CD4-positive, alpha-beta T cell (primary cell): Measurements from ENCODE around the gene GGA2. TPM values are rescaled to one million over a fixed set of nuclear protein-coding genes. Genes with fewer than 3 reads are reported as not detected.

Experiments used
- ATAC-seq: fragments of 200-7000 bp; cut with Tn5 transposase; one replicate; pipeline ENCODE4 v1.10.0; 2022; ENCODE audit warnings: mild to moderate bottlenecking; ENCODE audit not compliant: poor library complexity
- CTCF ChIA-PET: fragments of 350-600 bp; sonication (Branson Sonifier 250); formaldehyde crosslinking; loops from one replicate; lab custom pipeline; 2021; ENCODE audit warnings: antibody characterized with exemption, inconsistent platforms; lab: Charles Lee
- POLR2A ChIA-PET: fragments of 350-600 bp; sonication (Branson Sonifier 250); formaldehyde crosslinking; loops from one replicate; lab custom pipeline; 2021; ENCODE audit warnings: antibody characterized with exemption, inconsistent platforms; lab: Charles Lee
- DNase-seq, 14 experiments: peaks; one replicate each; pipeline ENCODE4 v3.0.0-alpha.2; 2013 to 2020; ENCODE audit warnings: mixed read lengths in 2 of 14
- H3K27ac ChIP-seq, 2 donors: one replicate each; pipeline versions ENCODE4 v1.5.1 to v1.7.0; 2013; ENCODE audit warnings: low read length in 2 of 2, low read depth in 1 of 2, mild to moderate bottlenecking in 1 of 2
- H3K27me3 ChIP-seq, 2 experiments: 1 replicate in 1 of 2; 2 replicates in 1 of 2; pipeline versions ENCODE4 v1.6.1 to v1.7.0; 2013; ENCODE audit warnings: low read length in 2 of 2, control low read depth in 1 of 2, mild to moderate bottlenecking in 1 of 2, moderate library complexity in 1 of 2; ENCODE audit not compliant: insufficient read depth in 2 of 2, control insufficient read depth in 1 of 2
- H3K36me3 ChIP-seq: one replicate; pipeline ENCODE4 v1.6.1; 2013; ENCODE audit warnings: low read length, control low read depth; ENCODE audit not compliant: insufficient read depth
- H3K4me1 ChIP-seq: one replicate; pipeline ENCODE4 v1.6.1; 2013; ENCODE audit warnings: low read length, control low read depth; ENCODE audit not compliant: insufficient read depth
- H3K4me3 ChIP-seq: one replicate; pipeline ENCODE4 v1.5.1; 2013; ENCODE audit warnings: mild to moderate bottlenecking, low read length, moderate library complexity
- H3K9me3 ChIP-seq, 2 experiments: 1 replicate in 1 of 2; 2 replicates in 1 of 2; pipeline versions ENCODE4 v1.6.1 to v1.7.0; 2013; ENCODE audit warnings: low read length in 2 of 2, mild to moderate bottlenecking in 2 of 2, control low read depth in 1 of 2, moderate library complexity in 1 of 2; ENCODE audit not compliant: control insufficient read depth in 1 of 2, insufficient read depth in 1 of 2
- H3K27ac Mint-ChIP-seq: one replicate; pipeline ENCODE4 v1.8.0; 2020; ENCODE audit warnings: mixed read lengths
- H3K27me3 Mint-ChIP-seq: one replicate; pipeline ENCODE4 v1.8.0; 2021; ENCODE audit warnings: mixed read lengths
- H3K36me3 Mint-ChIP-seq: one replicate; pipeline ENCODE4 v1.8.0; 2021; ENCODE audit warnings: low read depth, mixed read lengths
- H3K4me1 Mint-ChIP-seq: one replicate; pipeline ENCODE4 v1.8.0; 2021; ENCODE audit warnings: low read depth, mixed read lengths
- H3K4me3 Mint-ChIP-seq: one replicate; pipeline ENCODE4 v1.8.0; 2020; ENCODE audit warnings: mild to moderate bottlenecking, mixed read lengths
- H3K9me3 Mint-ChIP-seq: one replicate; pipeline ENCODE4 v1.8.0; 2020; ENCODE audit warnings: mixed read lengths
- CTCF ChIP-seq: fragments of 200-600 bp; IDR thresholded peaks from one replicate; pipeline ENCODE4 v1.8.0; 2022; ENCODE audit warnings: antibody characterized with exemption, mild to moderate bottlenecking
- intact Hi-C, 2 experiments: fragments of 100-400 bp; cut with DNase I in 1 of 2; cut with micrococcal nuclease in 1 of 2; formaldehyde crosslinking; loops; one replicate each; pipeline versions ENCODE4 v1.15.1 to v1.9.0; 2023 to 2025; cut with DNase I, micrococcal nuclease
- total RNA-seq, 174 experiments: library from RNA in 2 of 174; stranded (reverse) in 2 of 174; gene quantifications; one replicate each; pipeline ENCODE4 v1.2.3 and lab custom pipeline; 2021 to 2026

Gene GGA2
- total RNA-seq, 2 experiments from 2014 or later, result 96.5 to 96.9 TPM

- TF ChIP-seq CTCF, result no peak
- no peaks in the 10 kb centered on the region for H3K27me3 ChIP-seq
Measured at GRCh38 chr16:23428351-23428750, 81.9 kb downstream of the GGA2 start.

GRCh38 chr16:23424292-23424958 lies 85.9 kb downstream of the GGA2 start:
- TF ChIP-seq CTCF, result no peak
- no peak for ATAC-seq

More at GRCh38 chr16:23428351-23428750, 81.9 kb downstream of the GGA2 start:
- Mint-ChIP-seq H3K36me3 (peaks cover 53% of the 10 kb centered on the region), H3K9me3 (no peaks in the 10 kb centered on the region), H3K4me1 (no peaks in the 10 kb centered on the region), H3K27me3 (no peaks in the 10 kb centered on the region), H3K27ac (no peak overlapping the region), H3K4me3 (no peak overlapping the region)
- POLR2A ChIA-PET, result no interaction called here
- H3K36me3 ChIP-seq, result peaks cover 53% of the 10 kb centered on the region
- CTCF ChIA-PET, result no interaction called here
- H3K9me3 ChIP-seq, result no peaks in the 10 kb centered on the region
- no peaks in the 10 kb centered on the region for H3K4me1 ChIP-seq
- DNase-seq, result no peak
- intact Hi-C loops, result no loop called here
- no peak overlapping the region for H3K4me3 ChIP-seq
- ATAC-seq, result no peak
- no peak overlapping the region for H3K27ac ChIP-seq

GRCh38 chr16:23423496-23424049 lies 86.7 kb downstream of the GGA2 start:
- peaks cover 49% of the 10 kb centered on the region for H3K36me3 Mint-ChIP-seq

More at GRCh38 chr16:23424292-23424958, 85.9 kb downstream of the GGA2 start:
- intact Hi-C loops, result no loop called here
- H3K27ac Mint-ChIP-seq, result no peak overlapping the region
- POLR2A ChIA-PET, result no interaction called here
- no peaks in the 10 kb centered on the region for H3K9me3 Mint-ChIP-seq
- no peaks in the 10 kb centered on the region for H3K27me3 ChIP-seq
- CTCF ChIA-PET, result no interaction called here
- H3K36me3 Mint-ChIP-seq, result peaks cover 51% of the 10 kb centered on the region
- H3K4me1 ChIP-seq, result no peaks in the 10 kb centered on the region
- no peak overlapping the region for H3K27ac ChIP-seq
- H3K36me3 ChIP-seq, result peaks cover 30% of the 10 kb centered on the region
- no peak for DNase-seq
- H3K27me3 Mint-ChIP-seq, result no peaks in the 10 kb centered on the region
- no peak overlapping the region for H3K4me3 ChIP-seq
- H3K9me3 ChIP-seq, result no peaks in the 10 kb centered on the region
- H3K4me3 Mint-ChIP-seq, result no peak overlapping the region
- H3K4me1 Mint-ChIP-seq, result no peaks in the 10 kb centered on the region

More at GRCh38 chr16:23423496-23424049, 86.7 kb downstream of the GGA2 start:
- H3K9me3 ChIP-seq, result no peaks in the 10 kb centered on the region
- H3K9me3 Mint-ChIP-seq, result no peaks in the 10 kb centered on the region
- TF ChIP-seq CTCF, result no peak
- peaks cover 31% of the 10 kb centered on the region for H3K36me3 ChIP-seq
- H3K4me1 Mint-ChIP-seq, result no peaks in the 10 kb centered on the region
- H3K4me1 ChIP-seq, result no peaks in the 10 kb centered on the region
- ChIA-PET POLR2A (no interaction called here), CTCF (no interaction called here)
- H3K27me3 Mint-ChIP-seq, result no peaks in the 10 kb centered on the region
- DNase-seq (no peak), ATAC-seq (no peak)
- H3K4me3 Mint-ChIP-seq, result no peak overlapping the region
- no peak overlapping the region for H3K4me3 ChIP-seq
- intact Hi-C loops, result no loop called here
- no peak overlapping the region for H3K27ac Mint-ChIP-seq
- H3K27me3 ChIP-seq, result no peaks in the 10 kb centered on the region
- no peak overlapping the region for H3K27ac ChIP-seq
